ENCODE measurements around the gene CAMTA1. TPM values are rescaled to one million over a fixed set of nuclear protein-coding genes. Genes with fewer than 3 reads are reported as not detected.

Gene CAMTA1
- total RNA-seq, 1 experiment from 2014 or later = 69.5 TPM

- Histone ChIP-seq H3K9me3 (ENCODE audit: control insufficient read depth in 1 of 2, insufficient read depth in 1 of 2, low read depth in 1 of 2, low read length in 2 of 2) (no peaks in the 10 kb centered on the region), H3K79me2 (ENCODE audit: insufficient read depth, low read length) (no peaks in the 10 kb centered on the region), H3K4me1 (ENCODE audit: control insufficient read depth in 1 of 2, insufficient read depth in 2 of 2, low read length in 2 of 2) (peaks cover 0 to 11% of the 10 kb centered on the region in 2 experiments; a peak in 1 of 4 replicates), H3K9me2 (ENCODE audit: insufficient read depth) (no peaks in the 10 kb centered on the region), H3K9ac (ENCODE audit: low read length) (no peak overlapping the region), H2AFZ (ENCODE audit: low read depth, low read length, poor library complexity, severe bottlenecking) (no peak overlapping the region), H4K20me1 (ENCODE audit: insufficient read depth) (no peaks in the 10 kb centered on the region), H3K36me3 (ENCODE audit: control insufficient read depth in 1 of 2, insufficient read depth in 2 of 2, low read length in 2 of 2) (no peaks in the 10 kb centered on the region), H3K27me3 (ENCODE audit: insufficient read depth, low read length) (no peaks in the 10 kb centered on the region), H3K27ac (ENCODE audit: low read depth, low read length) (no peak overlapping the region), H3K4me2 (ENCODE audit: low read length) (no peak overlapping the region), H3K4me3 (replicated peaks in 1 of 2; ENCODE audit: low read depth in 1 of 2, low read length in 2 of 2) (no peak overlapping the region)
- DNase-seq (ENCODE audit: low read depth, low spot score) (no peak), ATAC-seq (no peak)
- CTCF ChIA-PET = interaction anchor here (0.8 to 1.0 kb wide), 2 partner anchors 10 to 31 kb away, joined by 3 read pairs; no protein-coding TSS in a partner anchor
- no TSS peak for BruUV-seq (replicated peaks)
- POLR2A ChIA-PET = no interaction called here
- RAD21 ChIA-PET (ENCODE audit: low non-redundant PET in 1 of 2, low total read pairs in 2 of 2, uncharacterized antibody in 2 of 2, unreplicated experiment in 2 of 2) = no interaction called here
- TF ChIP-seq SIN3A (IDR thresholded peaks at IDR 0.05; ENCODE audit: low read depth) (no peak), TCF7L2 (IDR thresholded peaks at IDR 0.05; ENCODE audit: borderline replicate concordance, extremely low read depth, insufficient read depth, insufficient read length) (no peak), CTCF (IDR thresholded peaks at IDR 0.05 in 2 of 3, conservative IDR thresholded peaks at IDR 0.05 in 1 of 3; ENCODE audit: borderline replicate concordance in 1 of 3, insufficient read depth in 1 of 3, low read depth in 2 of 3, low read length in 2 of 3) (no peak), FOSL1 (IDR thresholded peaks at IDR 0.05; ENCODE audit: low read depth) (no peak), ZNF274 (IDR thresholded peaks at IDR 0.05; ENCODE audit: low read depth, low read length) (no peak), ZFX (IDR thresholded peaks at IDR 0.05) (no peak), CEBPB (IDR thresholded peaks at IDR 0.05; ENCODE audit: low read depth) (no peak), SRF (IDR thresholded peaks at IDR 0.05; ENCODE audit: low read depth) (no peak), REST (IDR thresholded peaks at IDR 0.05; ENCODE audit: low read depth) (no peak), RAD21 (IDR thresholded peaks at IDR 0.05; ENCODE audit: low read depth) (no peak), CBX3 (IDR thresholded peaks at IDR 0.05; ENCODE audit: low read depth) (no peak), EGR1 (IDR thresholded peaks at IDR 0.05; ENCODE audit: low read depth) (no peak), EZH2 (IDR thresholded peaks at IDR 0.05) (no peak), YY1 (IDR thresholded peaks at IDR 0.05; ENCODE audit: extremely low read depth, insufficient replicate concordance, low read depth, low read length) (no peak), SP1 (IDR thresholded peaks at IDR 0.05; ENCODE audit: low read depth) (no peak), JUND (IDR thresholded peaks at IDR 0.05) (no peak)
- TF ChIP-seq, protein P1, sequence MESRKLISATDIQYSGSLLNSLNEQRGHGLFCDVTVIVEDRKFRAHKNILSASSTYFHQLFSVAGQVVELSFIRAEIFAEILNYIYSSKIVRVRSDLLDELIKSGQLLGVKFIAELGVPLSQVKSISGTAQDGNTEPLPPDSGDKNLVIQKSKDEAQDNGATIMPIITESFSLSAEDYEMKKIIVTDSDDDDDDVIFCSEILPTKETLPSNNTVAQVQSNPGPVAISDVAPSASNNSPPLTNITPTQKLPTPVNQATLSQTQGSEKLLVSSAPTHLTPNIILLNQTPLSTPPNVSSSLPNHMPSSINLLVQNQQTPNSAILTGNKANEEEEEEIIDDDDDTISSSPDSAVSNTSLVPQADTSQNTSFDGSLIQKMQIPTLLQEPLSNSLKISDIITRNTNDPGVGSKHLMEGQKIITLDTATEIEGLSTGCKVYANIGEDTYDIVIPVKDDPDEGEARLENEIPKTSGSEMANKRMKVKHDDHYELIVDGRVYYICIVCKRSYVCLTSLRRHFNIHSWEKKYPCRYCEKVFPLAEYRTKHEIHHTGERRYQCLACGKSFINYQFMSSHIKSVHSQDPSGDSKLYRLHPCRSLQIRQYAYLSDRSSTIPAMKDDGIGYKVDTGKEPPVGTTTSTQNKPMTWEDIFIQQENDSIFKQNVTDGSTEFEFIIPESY (IDR thresholded peaks at IDR 0.05; ENCODE audit: extremely low read depth, insufficient replicate concordance, low read length) = no peak
- TF ChIP-seq, protein P2, sequence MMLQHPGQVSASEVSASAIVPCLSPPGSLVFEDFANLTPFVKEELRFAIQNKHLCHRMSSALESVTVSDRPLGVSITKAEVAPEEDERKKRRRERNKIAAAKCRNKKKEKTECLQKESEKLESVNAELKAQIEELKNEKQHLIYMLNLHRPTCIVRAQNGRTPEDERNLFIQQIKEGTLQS (IDR thresholded peaks at IDR 0.05) = no peak
- TF ChIP-seq, protein P3, sequence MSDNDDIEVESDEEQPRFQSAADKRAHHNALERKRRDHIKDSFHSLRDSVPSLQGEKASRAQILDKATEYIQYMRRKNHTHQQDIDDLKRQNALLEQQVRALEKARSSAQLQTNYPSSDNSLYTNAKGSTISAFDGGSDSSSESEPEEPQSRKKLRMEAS (IDR thresholded peaks at IDR 0.05) = no peak
- intact Hi-C loops (cut with micrococcal nuclease) = no loop called here
Observed at GRCh38 chr1:7529917-7530316, 744.7 kb downstream of the CAMTA1 start.

Data from HCT116 (cell line).